Activated effector memory CD4-positive, alpha-beta T cell treated with Interleukin-2 at 50 U/mL for 16 hours (primary cell): ENCODE measurements around the gene TRIM17.
"Not testable (repeated sequence)": the region's sequence is repeated elsewhere in the genome, so short reads cannot be mapped to it uniquely, and the experiment has no call there.

Source experiments
- DNase-seq: peaks from one replicate; pipeline ENCODE4 v3.0.0-alpha.2; 2020

The TRIM17 gene

DNA sequence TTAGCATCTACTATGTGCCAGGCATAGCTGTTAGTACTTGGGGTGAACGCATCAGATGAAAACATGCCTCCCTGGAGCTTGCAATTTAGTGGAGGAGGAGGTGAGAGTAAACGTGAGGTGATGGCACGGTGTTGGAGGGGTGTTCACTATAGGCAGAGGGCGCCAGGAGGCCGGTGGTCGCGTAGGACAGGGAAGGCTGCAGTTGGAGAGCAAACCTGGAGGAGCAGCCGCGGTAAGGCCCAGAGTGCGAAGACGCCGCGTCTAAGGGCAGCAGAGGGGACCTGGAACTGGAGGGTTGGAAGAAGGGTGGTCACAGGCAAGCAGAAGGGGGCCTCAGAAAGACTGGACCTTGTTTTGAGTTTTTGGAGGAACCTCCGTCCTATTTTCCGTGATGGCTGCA is 30.2 kb upstream of the TRIM17 start:
- DNase-seq: no peak

DNA sequence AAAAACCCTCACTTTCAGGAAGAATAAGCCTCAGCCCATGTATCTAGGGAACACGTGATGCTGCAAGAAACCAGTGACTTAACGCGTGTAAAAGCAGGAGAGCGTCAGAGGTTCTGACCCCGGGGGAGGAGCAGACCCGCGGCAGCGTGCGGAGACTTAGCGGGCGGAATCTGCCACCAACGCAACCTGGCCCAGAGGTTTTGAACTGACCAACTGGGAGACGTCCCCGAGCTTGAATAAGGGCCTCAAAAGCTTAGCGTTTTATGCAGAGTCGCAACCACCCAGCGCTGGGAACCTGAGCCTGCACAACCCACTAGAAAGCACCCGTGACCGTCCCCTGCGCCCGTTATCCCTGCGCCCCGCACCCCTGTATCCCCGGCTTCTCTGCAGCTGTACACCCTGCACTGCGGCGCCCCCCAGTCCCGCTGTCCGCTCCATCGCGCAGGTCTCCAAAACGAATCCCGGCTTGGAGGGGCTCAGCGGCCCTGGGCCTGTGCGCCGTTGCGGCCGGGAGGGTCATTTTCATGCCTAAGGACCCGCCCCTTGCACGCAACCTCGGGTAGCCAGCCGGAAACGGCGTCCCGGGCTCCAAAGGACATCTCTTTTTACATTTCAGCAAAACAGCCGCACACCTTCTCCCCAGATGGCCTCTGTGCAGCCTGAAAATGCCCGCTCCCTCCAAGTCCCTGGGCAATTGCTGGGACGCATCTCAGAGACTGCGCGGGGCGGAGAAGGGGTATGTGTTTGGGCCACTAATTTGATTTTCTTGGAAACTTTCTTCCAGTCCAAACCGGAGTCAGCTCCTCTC is 29.4 kb upstream of the TRIM17 start:
- DNase-seq: no peak

- DNase-seq: no peak
Observed at GRCh38 chr1:228445490-228445842, 28.8 kb upstream of the TRIM17 start.

DNA sequence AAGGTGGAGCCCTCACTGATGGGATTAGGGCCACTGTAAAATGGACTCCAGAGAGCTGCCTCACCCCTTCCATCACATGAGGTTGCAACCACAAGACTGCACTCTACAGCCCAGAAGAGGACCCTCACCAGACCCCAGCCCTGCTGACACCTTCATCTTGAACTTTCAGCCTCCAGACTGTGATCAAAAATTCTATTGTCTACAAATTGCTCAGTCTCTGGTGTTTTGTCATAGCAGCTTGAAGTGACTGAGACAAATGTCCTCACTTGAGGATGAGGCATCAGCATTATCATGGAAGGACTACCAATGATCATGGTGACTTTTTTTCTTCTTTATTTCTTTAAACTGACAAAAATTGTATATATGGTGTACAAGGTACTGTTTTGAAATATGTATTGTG is 26.7 kb upstream of the TRIM17 start:
- no peak for DNase-seq

GRCh38 chr1:228440761-228441500 is 24.3 kb upstream of the TRIM17 start:
- DNase-seq: no peak

- no peak for DNase-seq
Observed at GRCh38 chr1:228438266-228438665, 21.6 kb upstream of the TRIM17 start.

DNA sequence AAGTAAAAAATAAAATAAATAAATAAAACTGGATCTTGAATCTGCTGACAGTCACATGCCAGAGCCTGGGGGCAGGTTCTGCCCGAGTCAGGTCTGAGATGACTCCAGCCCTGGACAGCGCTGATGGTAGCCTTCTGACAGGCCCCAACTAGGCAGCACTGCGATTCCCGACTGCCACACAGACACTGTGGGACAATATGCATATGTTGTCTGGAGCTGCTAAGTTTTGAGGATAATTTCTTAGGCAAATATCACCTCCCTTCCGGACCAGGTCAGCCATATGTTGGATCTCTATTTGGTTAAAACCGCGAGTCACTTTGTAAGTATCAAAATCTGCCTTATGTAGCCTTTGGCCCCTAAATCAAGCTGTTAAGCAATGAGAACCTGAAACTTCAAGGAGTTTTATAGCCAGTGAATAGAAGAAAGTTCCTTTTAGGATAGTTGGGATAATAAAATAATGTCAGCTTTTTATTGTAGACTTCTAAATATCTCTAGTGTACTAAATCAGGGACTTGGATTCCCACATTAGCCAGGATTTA is 20.8 kb upstream of the TRIM17 start:
- DNase-seq: no peak

GRCh38 chr1:228434689-228435088 is 18.0 kb upstream of the TRIM17 start:
- DNase-seq: no peak

- DNase-seq: not testable (repeated sequence)
Observed at GRCh38 chr1:228433337-228434053, 16.8 kb upstream of the TRIM17 start.

DNA sequence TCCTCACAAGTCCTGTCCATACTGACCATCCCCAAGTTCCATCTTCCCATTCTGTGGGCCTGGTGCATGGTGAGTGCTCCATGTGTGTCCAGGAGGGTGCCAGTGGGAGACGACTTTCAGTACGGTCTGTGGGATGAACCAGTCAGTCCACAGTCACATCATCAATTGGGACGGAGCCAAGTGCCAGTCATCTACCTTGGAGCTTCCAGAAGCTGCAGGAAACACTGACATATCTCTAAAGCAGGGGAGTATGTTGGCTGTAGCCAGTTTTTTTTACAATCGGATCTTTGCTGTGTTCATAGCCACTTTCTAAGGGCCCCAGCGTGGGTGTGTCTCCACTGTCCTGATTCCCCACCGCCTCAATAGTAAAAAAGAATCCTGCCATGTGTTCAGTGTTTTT is 13.6 kb upstream of the TRIM17 start:
- DNase-seq: no peak

- DNase-seq: no peak
Observed at GRCh38 chr1:228429698-228430097, 13.0 kb upstream of the TRIM17 start.

- DNase-seq: no peak
Observed at GRCh38 chr1:228429007-228429406, 12.3 kb upstream of the TRIM17 start.

GRCh38 chr1:228428412-228428811 is 11.8 kb upstream of the TRIM17 start:
- DNase-seq: no peak

GRCh38 chr1:228426518-228427175 is 10.0 kb upstream of the TRIM17 start:
- no peak for DNase-seq

DNA sequence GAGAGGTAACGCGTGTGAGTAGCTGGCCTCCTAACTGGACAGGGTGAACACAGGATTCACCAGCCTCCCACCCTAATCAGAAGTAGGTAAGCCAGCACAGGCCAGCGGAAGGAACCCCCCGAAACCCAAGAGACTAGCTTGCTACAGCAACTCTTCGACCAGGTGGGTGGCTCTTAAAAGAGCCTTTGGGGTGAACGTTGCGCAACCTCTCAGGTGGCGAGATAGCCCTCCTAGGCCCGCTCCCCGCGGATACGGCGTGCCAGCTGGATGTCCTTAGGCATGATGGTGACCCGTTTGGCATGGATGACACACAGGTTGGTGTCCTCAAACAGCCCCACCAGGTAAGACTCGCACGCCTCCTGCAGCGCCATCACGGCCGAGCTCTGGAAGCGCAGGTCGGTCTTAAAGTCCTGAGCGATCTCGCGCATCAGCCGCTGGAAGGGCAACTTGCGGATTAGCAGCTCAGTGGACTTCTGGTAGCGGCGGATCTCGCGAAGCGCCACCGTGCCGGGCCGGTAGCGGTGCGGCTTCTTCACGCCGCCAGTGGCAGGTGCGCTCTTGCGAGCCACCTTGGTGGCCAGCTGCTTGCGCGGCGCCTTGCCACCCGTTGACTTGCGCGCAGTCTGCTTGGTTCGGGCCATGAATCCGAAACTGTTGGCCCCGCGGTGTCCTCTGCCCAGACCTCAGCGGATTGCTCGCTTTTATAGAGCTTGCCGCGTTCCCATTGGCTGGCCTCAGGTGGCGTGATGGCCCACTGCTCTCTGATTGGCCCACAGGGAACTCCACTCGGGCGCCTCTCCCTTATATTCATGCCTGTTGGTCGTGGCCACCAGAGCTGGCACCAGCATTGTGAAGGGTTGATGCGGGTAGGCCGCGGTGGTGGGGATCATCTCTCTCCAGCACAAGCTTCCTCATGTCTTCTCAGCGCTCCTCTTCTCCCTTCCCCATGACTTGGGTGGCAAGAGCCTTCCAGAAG is 8.3 kb upstream of the TRIM17 start:
- DNase-seq: no peak

GRCh38 chr1:228423404-228424053 is 6.9 kb upstream of the TRIM17 start:
- DNase-seq: no peak

DNA sequence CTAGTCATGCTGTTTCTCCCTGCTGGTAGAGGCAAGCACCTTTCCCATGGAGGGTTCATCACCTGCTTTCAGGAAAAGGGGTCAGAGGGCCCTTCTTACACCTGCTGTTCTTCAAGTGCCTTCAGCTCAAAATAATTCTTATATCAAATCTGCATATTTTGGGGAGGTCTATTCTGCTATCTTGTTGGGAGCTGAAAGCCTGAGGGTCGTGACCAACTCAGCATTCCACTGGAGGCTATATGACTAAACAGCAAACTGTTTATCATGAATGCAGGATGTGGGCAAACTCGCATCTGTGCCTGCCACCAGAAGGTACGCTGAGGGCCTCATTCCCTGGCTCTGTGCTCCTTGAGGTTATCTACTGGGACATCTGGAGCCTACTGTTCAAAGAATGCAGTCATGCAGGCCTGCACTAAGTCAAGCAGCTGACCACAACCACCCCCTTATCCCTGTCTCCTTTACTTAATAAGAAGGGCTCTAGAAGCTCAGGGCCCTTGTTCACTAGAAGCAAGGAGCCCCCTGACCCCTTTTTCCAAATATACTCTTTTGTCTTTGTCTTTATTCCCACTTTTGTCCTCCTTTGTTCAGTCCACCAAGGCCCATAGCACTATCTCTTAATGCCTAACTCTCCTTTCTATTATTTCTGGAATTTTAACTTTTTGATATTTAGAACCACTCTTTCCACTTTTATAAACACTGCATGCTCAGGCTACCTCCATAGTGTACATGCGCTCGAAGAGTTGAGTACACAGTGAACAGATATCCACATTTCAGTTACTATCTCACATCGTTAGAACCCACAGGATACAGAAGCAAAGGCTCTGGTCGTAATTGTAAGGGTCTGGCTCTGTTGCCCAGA is 4.5 kb upstream of the TRIM17 start:
- no peak for DNase-seq

- no peak for DNase-seq
Observed at GRCh38 chr1:228417483-228418203, 982 bp upstream of the TRIM17 start.

DNA sequence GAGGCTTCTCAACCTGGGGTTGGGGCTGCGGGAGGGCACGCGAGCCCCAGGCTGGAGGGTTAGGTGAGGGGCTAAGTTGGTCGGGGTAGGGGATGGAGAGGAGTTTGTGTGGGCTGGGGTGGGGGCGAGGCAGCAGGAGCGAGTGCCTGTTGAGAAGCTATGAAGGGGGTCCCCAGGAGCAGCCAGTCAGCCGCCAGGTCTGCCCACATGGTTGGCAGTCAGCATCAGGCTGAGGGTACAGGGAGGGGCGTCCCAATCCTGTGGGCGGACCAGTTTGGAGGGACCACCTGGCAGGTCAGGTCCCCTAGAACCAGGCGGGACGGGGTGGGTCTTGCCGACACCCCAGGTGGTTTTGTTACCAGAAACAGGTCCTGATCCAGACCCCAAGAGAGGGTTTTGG is 400 bp upstream of the TRIM17 start:
- no peak for DNase-seq

- no peak for DNase-seq
Observed at GRCh38 chr1:228415853-228416216, 826 bp downstream of the TRIM17 start.
